ENCODE results near the gene PNO1. TPM values are rescaled to one million over a fixed set of nuclear protein-coding genes. Genes with fewer than 3 reads are reported as not detected.

PNO1 gene
- total RNA-seq, 1 donor from 2014 or later = 20.6 TPM

DNA sequence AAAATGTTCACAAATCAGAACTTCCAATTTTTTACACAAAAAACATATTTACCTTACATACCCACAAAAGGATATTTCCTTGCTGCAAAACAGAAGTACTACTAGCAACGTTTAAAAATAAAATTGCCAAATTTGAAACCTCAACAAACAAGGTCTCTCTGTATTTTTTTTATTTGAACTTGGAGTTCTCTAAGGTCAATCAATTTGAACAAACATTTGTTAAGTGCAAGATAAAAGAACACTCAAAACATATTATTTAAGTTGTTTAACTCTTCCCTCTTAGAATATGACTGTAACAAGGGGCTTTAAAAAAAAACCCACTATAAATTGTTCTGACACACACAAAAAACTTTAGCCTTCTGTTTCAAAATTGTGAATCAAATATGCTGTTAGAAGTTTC, 29.6 kb downstream of the PNO1 start:
- no peaks in the 10 kb centered on the region for H3K4me1 ChIP-seq
- H3K27ac ChIP-seq = no peak overlapping the region
- H3K4me3 Mint-ChIP-seq = no peak overlapping the region
- no peak overlapping the region for H3K27ac Mint-ChIP-seq
- H3K4me3 ChIP-seq = no peak overlapping the region
- TF ChIP-seq EZH2 (IDR thresholded peaks at IDR 0.05) (no peak), EZH2phosphoT487 (IDR thresholded peaks at IDR 0.05) (no peak), CTCF (IDR thresholded peaks at IDR 0.05) (no peak)
- H3K9me3 Mint-ChIP-seq = no peaks in the 10 kb centered on the region
- H2AFZ ChIP-seq (replicated peaks) = no peak overlapping the region
- no peaks in the 10 kb centered on the region for H3K9me3 ChIP-seq (ENCODE audit: low read depth)
- H3K79me2 ChIP-seq (ENCODE audit: low read depth) = peaks cover 61% of the 10 kb centered on the region
- no peaks in the 10 kb centered on the region for H3K4me1 Mint-ChIP-seq
- H3K36me3 Mint-ChIP-seq = peaks cover 11% of the 10 kb centered on the region
- H3K4me2 ChIP-seq = no peak overlapping the region
- peaks cover 41% of the 10 kb centered on the region for H4K20me1 ChIP-seq (ENCODE audit: low read depth)
- no peak overlapping the region for H3K9ac ChIP-seq
- DNase-seq (ENCODE audit: low spot score) = no peak
- no peaks in the 10 kb centered on the region for H3K36me3 ChIP-seq
- peaks cover 24% of the 10 kb centered on the region for H3F3A ChIP-seq (ENCODE audit: low read depth)
- no peaks in the 10 kb centered on the region for H3K27me3 Mint-ChIP-seq (ENCODE audit: insufficient read depth, low read depth)
- H3K27me3 ChIP-seq = no peaks in the 10 kb centered on the region

DNA sequence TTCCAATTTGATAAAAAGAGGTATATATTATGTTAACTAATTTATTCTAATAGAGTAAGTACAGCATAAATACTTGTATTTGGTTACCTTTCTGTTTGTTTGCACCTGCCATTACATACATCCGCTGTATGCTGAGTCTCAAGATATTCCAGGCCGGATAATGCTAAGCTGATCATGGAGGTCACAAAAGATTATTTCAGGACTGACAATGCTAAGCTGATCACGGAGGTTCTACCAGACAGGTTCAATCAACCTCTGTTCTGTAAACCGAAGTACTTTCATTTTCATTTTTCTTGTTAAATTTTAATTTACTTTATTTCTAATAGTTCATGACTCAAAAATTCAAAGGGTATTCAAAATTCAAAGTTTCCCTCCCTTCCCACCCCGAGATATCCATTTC, 31.1 kb downstream of the PNO1 start:
- no peaks in the 10 kb centered on the region for H3K9me3 ChIP-seq (ENCODE audit: low read depth)
- H3K79me2 ChIP-seq (ENCODE audit: low read depth) = peaks cover 76% of the 10 kb centered on the region
- Mint-ChIP-seq H3K4me1 (no peaks in the 10 kb centered on the region), H3K36me3 (peaks cover 5% of the 10 kb centered on the region), H3K4me3 (no peak overlapping the region), H3K27ac (no peak overlapping the region), H3K9me3 (no peaks in the 10 kb centered on the region), H3K27me3 (ENCODE audit: insufficient read depth, low read depth) (no peaks in the 10 kb centered on the region)
- H3K4me2 ChIP-seq = no peak overlapping the region
- H3K4me3 ChIP-seq = no peak overlapping the region
- H3K9ac ChIP-seq = no peak overlapping the region
- H3K36me3 ChIP-seq = no peaks in the 10 kb centered on the region
- peaks cover 49% of the 10 kb centered on the region for H4K20me1 ChIP-seq (ENCODE audit: low read depth)
- no peak for TF ChIP-seq EZH2phosphoT487 (IDR thresholded peaks at IDR 0.05)
- TF ChIP-seq EZH2 (IDR thresholded peaks at IDR 0.05) = no peak
- TF ChIP-seq CTCF (IDR thresholded peaks at IDR 0.05) = no peak
- no peak overlapping the region for H2AFZ ChIP-seq (replicated peaks)
- no peak for DNase-seq (ENCODE audit: low spot score)
- H3K27ac ChIP-seq = no peak overlapping the region
- H3F3A ChIP-seq (ENCODE audit: low read depth) = peaks cover 24% of the 10 kb centered on the region
- H3K4me1 ChIP-seq = no peaks in the 10 kb centered on the region
- H3K27me3 ChIP-seq = no peaks in the 10 kb centered on the region

- Mint-ChIP-seq H3K27ac (no peak overlapping the region), H3K4me3 (no peak overlapping the region)
- H4K20me1 ChIP-seq (ENCODE audit: low read depth) = peaks cover 61% of the 10 kb centered on the region
These were observed 32.5 kb downstream of the PNO1 start for GRCh38 chr2:68189991-68190784.

More at GRCh38 chr2:68189991-68190784, 32.5 kb downstream of the PNO1 start:
- Mint-ChIP-seq H3K27me3 (ENCODE audit: insufficient read depth, low read depth) (no peaks in the 10 kb centered on the region), H3K36me3 (peaks cover 5% of the 10 kb centered on the region), H3K4me1 (no peaks in the 10 kb centered on the region), H3K9me3 (no peaks in the 10 kb centered on the region)
- Histone ChIP-seq H3K4me3 (no peak overlapping the region), H3K27ac (no peak overlapping the region), H3F3A (ENCODE audit: low read depth) (peaks cover 24% of the 10 kb centered on the region), H3K79me2 (ENCODE audit: low read depth) (peaks cover 77% of the 10 kb centered on the region), H2AFZ (replicated peaks) (no peak overlapping the region), H3K4me1 (no peaks in the 10 kb centered on the region), H3K36me3 (no peaks in the 10 kb centered on the region), H3K9ac (no peak overlapping the region), H3K4me2 (no peak overlapping the region), H3K9me3 (ENCODE audit: low read depth) (no peaks in the 10 kb centered on the region), H3K27me3 (no peaks in the 10 kb centered on the region)
- no peak for TF ChIP-seq EZH2phosphoT487 (IDR thresholded peaks at IDR 0.05)
- TF ChIP-seq CTCF (IDR thresholded peaks at IDR 0.05) = no peak
- TF ChIP-seq EZH2 (IDR thresholded peaks at IDR 0.05) = no peak
- DNase-seq (ENCODE audit: low spot score) = no peak

Measured in neural progenitor cell (in vitro differentiated cells).